Sigmoid colon (tissue), 4 donors: Measurements from ENCODE around the gene SMAD6.

Experiments used
- CTCF ChIP-seq, 4 experiments: fragments of 450-650 bp in 3 of 4; fragments of 200-600 bp in 1 of 4; IDR thresholded peaks; one replicate each; pipeline ENCODE4 v1.5.1; 2016 to 2019; ENCODE audit warnings: antibody characterized with exemption in 4 of 4, mild to moderate bottlenecking in 3 of 4, moderate library complexity in 2 of 4
- EP300 ChIP-seq, 4 donors: sonication (generic); formaldehyde crosslinking; IDR thresholded peaks; one replicate each; pipeline ENCODE4 v1.6.1; 2017; ENCODE audit warnings: antibody characterized with exemption in 4 of 4
- POLR2A ChIP-seq, 2 donors: fragments of 450-650 bp; IDR thresholded peaks; one replicate each; pipeline ENCODE4 v1.6.1; 2016; ENCODE audit warnings: antibody characterized with exemption in 2 of 2, mild to moderate bottlenecking in 2 of 2, moderate library complexity in 2 of 2

GRCh38 chr15:66784174-66784573 is 82.1 kb downstream of the SMAD6 start:
- TF ChIP-seq CTCF (IDR thresholded peaks at IDR 0.05) (no peak), POLR2A (IDR thresholded peaks at IDR 0.05) (no peak), EP300 (IDR thresholded peaks at IDR 0.05) (no peak)
